H1 (cell line): Measurements from ENCODE around the gene CA5A. TPM values are rescaled to one million over a fixed set of nuclear protein-coding genes. Genes with fewer than 3 reads are reported as not detected.

Experiments used
- JUND ChIP-seq: IDR thresholded peaks from 2 replicates; pipeline ENCODE4 v1.6.1; 2011; ENCODE audit warnings: mild to moderate bottlenecking, improper control_type of control experiment, low read length
- RBBP5 ChIP-seq: IDR thresholded peaks from 2 replicates; pipeline ENCODE4 v1.7.1; 2012; ENCODE audit warnings: low read depth, mild to moderate bottlenecking, inconsistent platforms, low read length, moderate library complexity, borderline replicate concordance
- RNF2 ChIP-seq: fragments of 200-900, 300-1000 bp; sonication (generic); IDR thresholded peaks from 2 replicates; pipeline ENCODE4 v1.7.1; 2016; ENCODE audit warnings: borderline replicate concordance, low read depth, mild to moderate bottlenecking, antibody characterized with exemption, low read length; ENCODE audit not compliant: poor library complexity, severe bottlenecking; ENCODE audit errors: missing control alignments
- YY1 ChIP-seq: IDR thresholded peaks from 2 replicates; pipeline ENCODE4 v1.6.1; 2011; ENCODE audit warnings: low read depth, mild to moderate bottlenecking, low read length
- polyA plus RNA-seq, 7 experiments: library from polyadenylated mRNA; depleted of rRNA in 3 of 7; stranded (reverse) in 5 of 7; unstranded in 2 of 7; fragments of >200 nt in 5 of 7; fragments of 200-250 nt in 2 of 7; gene quantifications; 1 replicate in 5 of 7; 2 replicates in 1 of 7; 4 replicates in 1 of 7; pipeline versions ENCODE4 v1.2.1 to v1.2.3, GENCODE V29; 2011 to 2013; ENCODE audit warnings: missing spikeins in 2 of 7, mixed read lengths in 2 of 7
- total RNA-seq: library from RNA; stranded (reverse); fragmentation: NEBNext Ultra II Directional; extraction: Animal tissue kit (Norgen Biotek cat#: 25700); gene quantifications from 2 replicates; pipeline ENCODE4 v1.2.1, GENCODE V29; 2021

Gene CA5A
- total and polyA plus RNA-seq, 2 of the 8 experiments (the other 6 are each of a cell fraction or from before 2014, with no cell fraction given): not detected

DNA sequence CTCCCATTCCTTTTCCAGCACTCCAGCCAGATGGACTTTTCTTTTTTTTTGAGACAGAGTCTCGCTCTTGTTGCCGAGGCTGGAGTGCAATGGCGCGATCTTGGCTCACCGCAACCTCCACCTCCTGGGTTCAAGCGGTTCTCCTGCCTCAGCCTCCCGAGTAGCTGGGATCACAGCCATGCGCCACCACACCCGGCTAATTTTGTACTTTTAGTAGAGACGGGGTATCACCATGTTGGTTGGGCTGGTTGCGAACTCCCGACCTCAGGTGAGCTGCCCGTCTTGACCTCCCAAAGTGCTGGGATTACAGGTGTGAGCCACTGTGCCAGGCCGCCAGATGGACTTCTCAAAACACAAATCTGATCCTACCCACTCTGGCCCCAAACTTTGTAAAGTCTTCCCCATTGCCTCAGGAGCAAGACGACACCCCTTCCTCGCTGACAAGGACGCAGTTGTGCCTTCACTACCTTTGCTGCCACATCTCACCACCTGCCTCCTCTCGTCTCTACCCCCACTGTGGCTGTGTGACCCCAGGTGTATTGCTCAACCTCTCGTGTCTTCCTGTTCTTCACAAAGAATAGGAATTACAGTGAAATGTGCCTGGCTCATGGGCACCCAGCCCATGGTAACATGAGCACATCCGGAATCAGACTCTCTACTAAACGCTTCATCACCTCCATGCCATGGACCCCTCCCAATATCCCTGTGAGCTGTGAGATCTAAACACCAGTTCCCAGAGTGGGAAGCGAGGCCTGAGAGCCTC, 11.2 kb upstream of the CA5A start (continued):
- TF ChIP-seq JUND: no peak
- no peak for TF ChIP-seq RBBP5
- no peak for TF ChIP-seq YY1
- TF ChIP-seq RNF2: no peak
